HepG2 (cell line): Measurements from ENCODE around the gene ZMYND8.

Source experiments
- ETV6 ChIP-seq: sonication (generic); formaldehyde crosslinking; conservative IDR thresholded peaks from 2 replicates; pipeline ENCODE4 v1.4.0; 2020; ENCODE audit warnings: missing genetic modification reagents
- EZH2 ChIP-seq: conservative IDR thresholded peaks from 2 replicates; pipeline ENCODE4 v1.6.1; 2012; ENCODE audit warnings: mild to moderate bottlenecking, low read depth, low read length, moderate library complexity
- FOXK2 ChIP-seq: fragments of 450-650 bp; IDR thresholded peaks from 2 replicates; pipeline ENCODE4 v1.6.1; 2016
- IRF2 ChIP-seq: IDR thresholded peaks from 2 replicates; pipeline ENCODE4 v1.6.1; 2018; ENCODE audit warnings: missing genetic modification reagents, missing compliant biosample characterization
- MXI1 ChIP-seq: IDR thresholded peaks from 3 replicates; pipeline ENCODE4 v1.6.1; 2012; ENCODE audit warnings: low read depth, low read length, inconsistent platforms, borderline replicate concordance
- POLR2A ChIP-seq, 2 experiments: IDR thresholded peaks; 2 replicates each; pipeline ENCODE4 v1.6.1; 2011; ENCODE audit warnings: low read depth in 2 of 2, low read length in 2 of 2, mild to moderate bottlenecking in 1 of 2, moderate library complexity in 1 of 2; ENCODE audit not compliant: insufficient read depth in 1 of 2
- ZNF230 ChIP-seq: sonication (generic); formaldehyde crosslinking; IDR thresholded peaks from 2 replicates; pipeline ENCODE4 v1.4.0; 2020; ENCODE audit warnings: mild to moderate bottlenecking, missing genetic modification reagents
- ZNF564 ChIP-seq: sonication (generic); formaldehyde crosslinking; IDR thresholded peaks from 2 replicates; pipeline ENCODE4 v1.8.1; 2023; ENCODE audit warnings: mild to moderate bottlenecking, missing genetic modification reagents
- ZNF703 ChIP-seq: sonication (generic); formaldehyde crosslinking; IDR thresholded peaks from 2 replicates; pipeline ENCODE4 v1.5.1; 2020; ENCODE audit warnings: missing genetic modification reagents, mild to moderate bottlenecking, moderate library complexity, borderline replicate concordance
- ZNF766 ChIP-seq: sonication (generic); formaldehyde crosslinking; IDR thresholded peaks from 2 replicates; pipeline ENCODE4 v1.5.0; 2020; ENCODE audit warnings: missing genetic modification reagents, borderline replicate concordance
- ZSCAN29 ChIP-seq: sonication (generic); formaldehyde crosslinking; conservative IDR thresholded peaks from 2 replicates; pipeline ENCODE4 v1.4.0; 2020; ENCODE audit warnings: mild to moderate bottlenecking, missing genetic modification reagents
- TF ChIP-seq, protein P1 (sequence below): sonication (generic); formaldehyde crosslinking; IDR thresholded peaks from 2 replicates; pipeline ENCODE4 v1.5.0; 2020; ENCODE audit warnings: mild to moderate bottlenecking, missing genetic modification reagents, moderate library complexity
- TF ChIP-seq, protein P2 (sequence below): sonication (generic); formaldehyde crosslinking; IDR thresholded peaks from 2 replicates; pipeline ENCODE4 v1.4.0; 2020; ENCODE audit warnings: missing genetic modification reagents, borderline replicate concordance

DNA sequence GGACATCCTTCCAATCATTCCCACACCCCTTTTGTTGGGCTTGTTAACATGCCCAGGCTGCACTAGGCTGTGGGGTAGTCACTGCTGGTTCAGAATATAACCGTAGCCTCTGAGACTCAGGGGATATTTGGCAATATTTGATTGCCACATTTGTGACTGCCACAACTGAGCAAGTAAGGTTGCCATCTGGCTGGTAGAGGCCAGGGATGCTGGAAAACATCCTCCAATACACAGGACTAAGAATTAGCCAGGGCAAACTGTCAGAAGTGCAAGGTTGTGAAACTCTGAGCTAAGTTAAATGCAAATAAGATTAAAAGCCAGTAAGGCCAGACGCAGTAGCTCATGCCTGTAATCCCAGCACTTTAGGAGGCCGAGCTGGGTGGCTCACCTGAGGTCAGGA is 112.0 kb downstream of the ZMYND8 start:
- TF ChIP-seq IRF2 (no peak), MXI1 (no peak), ZNF564 (CRISPR knock-in tag) (no peak), ZNF766 (CRISPR knock-in tag) (no peak), FOXK2 (no peak), EZH2 (no peak), ZNF230 (CRISPR knock-in tag) (no peak), ZSCAN29 (CRISPR knock-in tag) (no peak), POLR2A (IDR thresholded peaks at IDR 0.05; ENCODE audit: insufficient read depth in 1 of 2, low read depth in 2 of 2, low read length in 2 of 2) (no peak), ZNF703 (CRISPR knock-in tag) (no peak), ETV6 (CRISPR knock-in tag) (no peak)
- TF ChIP-seq, protein P1, sequence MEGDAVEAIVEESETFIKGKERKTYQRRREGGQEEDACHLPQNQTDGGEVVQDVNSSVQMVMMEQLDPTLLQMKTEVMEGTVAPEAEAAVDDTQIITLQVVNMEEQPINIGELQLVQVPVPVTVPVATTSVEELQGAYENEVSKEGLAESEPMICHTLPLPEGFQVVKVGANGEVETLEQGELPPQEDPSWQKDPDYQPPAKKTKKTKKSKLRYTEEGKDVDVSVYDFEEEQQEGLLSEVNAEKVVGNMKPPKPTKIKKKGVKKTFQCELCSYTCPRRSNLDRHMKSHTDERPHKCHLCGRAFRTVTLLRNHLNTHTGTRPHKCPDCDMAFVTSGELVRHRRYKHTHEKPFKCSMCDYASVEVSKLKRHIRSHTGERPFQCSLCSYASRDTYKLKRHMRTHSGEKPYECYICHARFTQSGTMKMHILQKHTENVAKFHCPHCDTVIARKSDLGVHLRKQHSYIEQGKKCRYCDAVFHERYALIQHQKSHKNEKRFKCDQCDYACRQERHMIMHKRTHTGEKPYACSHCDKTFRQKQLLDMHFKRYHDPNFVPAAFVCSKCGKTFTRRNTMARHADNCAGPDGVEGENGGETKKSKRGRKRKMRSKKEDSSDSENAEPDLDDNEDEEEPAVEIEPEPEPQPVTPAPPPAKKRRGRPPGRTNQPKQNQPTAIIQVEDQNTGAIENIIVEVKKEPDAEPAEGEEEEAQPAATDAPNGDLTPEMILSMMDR (CRISPR knock-in tag): no peak
- TF ChIP-seq, protein P2, sequence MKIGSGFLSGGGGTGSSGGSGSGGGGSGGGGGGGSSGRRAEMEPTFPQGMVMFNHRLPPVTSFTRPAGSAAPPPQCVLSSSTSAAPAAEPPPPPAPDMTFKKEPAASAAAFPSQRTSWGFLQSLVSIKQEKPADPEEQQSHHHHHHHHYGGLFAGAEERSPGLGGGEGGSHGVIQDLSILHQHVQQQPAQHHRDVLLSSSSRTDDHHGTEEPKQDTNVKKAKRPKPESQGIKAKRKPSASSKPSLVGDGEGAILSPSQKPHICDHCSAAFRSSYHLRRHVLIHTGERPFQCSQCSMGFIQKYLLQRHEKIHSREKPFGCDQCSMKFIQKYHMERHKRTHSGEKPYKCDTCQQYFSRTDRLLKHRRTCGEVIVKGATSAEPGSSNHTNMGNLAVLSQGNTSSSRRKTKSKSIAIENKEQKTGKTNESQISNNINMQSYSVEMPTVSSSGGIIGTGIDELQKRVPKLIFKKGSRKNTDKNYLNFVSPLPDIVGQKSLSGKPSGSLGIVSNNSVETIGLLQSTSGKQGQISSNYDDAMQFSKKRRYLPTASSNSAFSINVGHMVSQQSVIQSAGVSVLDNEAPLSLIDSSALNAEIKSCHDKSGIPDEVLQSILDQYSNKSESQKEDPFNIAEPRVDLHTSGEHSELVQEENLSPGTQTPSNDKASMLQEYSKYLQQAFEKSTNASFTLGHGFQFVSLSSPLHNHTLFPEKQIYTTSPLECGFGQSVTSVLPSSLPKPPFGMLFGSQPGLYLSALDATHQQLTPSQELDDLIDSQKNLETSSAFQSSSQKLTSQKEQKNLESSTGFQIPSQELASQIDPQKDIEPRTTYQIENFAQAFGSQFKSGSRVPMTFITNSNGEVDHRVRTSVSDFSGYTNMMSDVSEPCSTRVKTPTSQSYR (CRISPR knock-in tag): no peak
